ENCODE results near the gene L3MBTL1.

The L3MBTL1 gene

DNA sequence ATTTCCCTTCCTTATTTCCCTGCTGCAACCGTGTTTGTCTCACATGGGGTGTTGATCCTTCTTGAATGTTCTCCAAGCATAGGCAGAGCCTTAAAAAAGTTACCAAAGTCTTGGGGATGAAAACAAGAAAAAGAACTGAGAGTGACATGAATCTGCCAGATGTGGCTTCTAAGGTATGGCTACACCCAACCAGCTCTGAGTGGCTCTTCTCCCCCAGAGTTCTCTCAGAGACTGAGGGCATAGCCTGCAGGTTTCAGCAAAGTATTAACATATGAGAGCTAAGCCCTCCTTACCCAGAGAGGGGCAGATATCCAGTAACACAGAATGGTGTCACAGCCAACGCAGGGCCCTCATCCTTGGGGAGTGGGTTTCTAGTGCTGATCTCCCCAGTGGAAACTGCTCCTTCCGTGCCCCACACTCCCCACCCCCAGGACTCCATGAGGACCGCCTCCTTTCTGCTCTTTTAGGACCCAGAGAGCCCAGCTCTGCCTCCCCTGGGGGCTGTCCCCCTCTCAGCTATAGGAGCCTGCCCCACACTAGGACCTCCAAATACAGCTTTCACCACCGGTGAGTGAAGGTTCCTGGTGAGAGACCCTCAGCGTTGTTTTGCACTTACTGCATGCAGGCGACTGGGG is 28.0 kb downstream of the L3MBTL1 start:
- DNase-seq (ENCODE audit: low read depth), result no peak

- DNase-seq (ENCODE audit: low read depth), result no peak
These were observed 28.7 kb downstream of the L3MBTL1 start for GRCh38 chr20:43536041-43536816.

- no peak for DNase-seq (ENCODE audit: low read depth)
These were observed 29.4 kb downstream of the L3MBTL1 start for GRCh38 chr20:43536817-43537440.

DNA sequence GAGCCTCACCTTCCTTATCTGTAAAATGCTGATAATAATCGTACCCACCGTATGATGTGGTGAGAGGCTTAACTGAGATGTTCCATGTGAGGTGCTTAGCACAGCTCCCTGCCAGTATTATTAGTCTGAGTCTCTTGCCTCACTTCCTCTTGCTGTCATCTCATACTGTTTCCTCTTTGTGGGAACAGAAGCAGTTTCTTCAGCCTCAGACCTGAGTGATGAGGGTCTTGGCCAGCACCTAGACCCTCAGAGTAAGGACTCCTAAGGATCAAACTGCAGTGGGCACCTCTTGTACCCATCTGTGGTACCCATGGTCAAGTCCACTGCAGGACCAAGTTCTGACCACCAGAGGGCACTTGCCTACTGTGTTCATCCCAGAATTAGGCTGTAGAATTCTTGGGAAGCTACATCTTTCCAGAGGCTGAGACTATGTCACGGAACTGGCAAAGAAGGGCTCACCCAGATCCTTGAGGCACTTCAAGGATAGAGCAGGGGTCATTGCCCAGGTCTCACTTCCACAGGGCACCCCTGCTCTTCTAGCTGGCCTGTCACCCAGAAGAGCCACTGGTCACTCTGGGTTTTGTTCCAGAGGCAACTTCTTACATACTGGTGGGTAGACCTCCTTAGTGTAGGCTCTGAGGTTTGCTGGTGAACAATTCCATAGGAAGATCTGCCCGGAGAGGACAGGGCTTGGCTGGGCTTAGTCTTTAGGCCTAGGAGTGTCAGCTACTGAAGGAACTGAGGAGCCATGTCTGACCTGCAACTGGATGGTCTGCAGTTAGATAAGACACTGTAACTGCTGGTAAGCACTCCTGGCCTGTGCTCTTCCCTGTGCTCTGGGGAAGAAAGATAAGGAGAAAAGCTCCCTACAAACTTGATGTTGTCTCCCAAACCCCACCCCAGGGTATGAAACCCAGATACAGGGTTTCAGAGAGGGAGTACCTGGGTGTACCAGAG is 30.7 kb downstream of the L3MBTL1 start:
- peak; percentile 19 for DNase-seq (ENCODE audit: low read depth)

GRCh38 chr20:43538878-43539700 is 31.6 kb downstream of the L3MBTL1 start:
- no peak for DNase-seq (ENCODE audit: low read depth)

GRCh38 chr20:43539975-43540672 is 32.6 kb downstream of the L3MBTL1 start:
- DNase-seq (ENCODE audit: low read depth), result no peak

DNA sequence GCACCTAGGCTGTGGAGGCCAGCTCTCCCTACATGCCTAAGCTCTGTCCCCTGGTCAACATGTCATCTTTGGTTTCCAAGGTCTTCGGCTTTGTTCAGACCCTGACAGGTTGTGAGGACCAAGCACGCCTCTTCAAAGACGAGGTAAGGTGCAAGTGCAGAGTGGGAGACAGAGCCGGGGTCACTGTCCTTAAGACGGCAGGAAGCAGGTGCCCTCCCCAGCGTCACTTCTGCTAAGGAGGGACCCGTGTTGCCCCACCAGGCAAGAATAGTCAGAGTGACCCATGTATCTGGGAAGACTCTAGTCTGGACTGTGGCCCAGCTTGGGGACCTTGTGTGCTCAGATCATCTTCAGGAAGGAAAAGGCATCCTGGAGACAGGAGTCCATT is 33.2 kb downstream of the L3MBTL1 start:
- DNase-seq (ENCODE audit: low read depth), result no peak

- DNase-seq (ENCODE audit: low read depth), result no peak
These were observed 33.7 kb downstream of the L3MBTL1 start for GRCh38 chr20:43541214-43541613.

- no peak for DNase-seq (ENCODE audit: low read depth)
These were observed 34.7 kb downstream of the L3MBTL1 start for GRCh38 chr20:43542161-43542560.

DNA sequence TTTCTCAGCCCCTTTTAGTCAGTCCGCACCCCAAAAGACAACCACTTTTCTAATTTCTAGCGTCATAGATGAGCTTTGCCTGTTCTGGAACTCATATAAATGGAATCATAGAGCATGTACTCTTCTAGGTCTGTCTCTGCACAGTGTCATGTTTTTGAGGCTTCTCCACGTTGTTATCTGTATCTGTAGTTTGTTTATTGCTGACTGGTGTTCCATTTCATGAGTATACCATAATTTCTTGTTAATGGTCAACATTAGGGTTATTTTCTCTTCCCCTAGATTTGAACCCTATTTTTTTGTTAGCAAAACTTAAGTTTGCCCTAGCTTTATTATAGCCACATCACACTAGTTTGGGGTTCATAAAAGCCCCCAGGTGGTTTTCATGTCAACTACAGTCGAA is 35.2 kb downstream of the L3MBTL1 start:
- DNase-seq (ENCODE audit: low read depth), result no peak

DNA sequence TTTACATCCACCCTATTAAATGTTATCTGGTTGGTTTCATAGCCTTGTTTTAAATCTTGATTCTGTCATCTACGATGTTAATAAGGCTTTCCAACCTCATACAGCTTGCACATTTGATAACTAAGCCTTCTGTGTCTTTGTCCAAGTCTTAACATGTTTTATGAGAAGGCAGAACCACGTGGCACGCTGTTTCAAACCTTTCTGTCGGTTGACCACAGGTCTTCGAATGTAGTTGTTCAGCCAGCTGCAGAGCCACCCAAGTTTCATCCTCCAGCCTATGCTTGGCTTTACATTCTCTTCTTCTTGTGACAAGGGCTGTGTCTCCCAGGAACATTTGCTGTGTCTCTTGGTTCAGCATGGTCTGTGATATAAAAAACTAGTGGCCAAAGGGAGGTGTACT is 35.6 kb downstream of the L3MBTL1 start:
- DNase-seq (ENCODE audit: low read depth), result no peak

DNA sequence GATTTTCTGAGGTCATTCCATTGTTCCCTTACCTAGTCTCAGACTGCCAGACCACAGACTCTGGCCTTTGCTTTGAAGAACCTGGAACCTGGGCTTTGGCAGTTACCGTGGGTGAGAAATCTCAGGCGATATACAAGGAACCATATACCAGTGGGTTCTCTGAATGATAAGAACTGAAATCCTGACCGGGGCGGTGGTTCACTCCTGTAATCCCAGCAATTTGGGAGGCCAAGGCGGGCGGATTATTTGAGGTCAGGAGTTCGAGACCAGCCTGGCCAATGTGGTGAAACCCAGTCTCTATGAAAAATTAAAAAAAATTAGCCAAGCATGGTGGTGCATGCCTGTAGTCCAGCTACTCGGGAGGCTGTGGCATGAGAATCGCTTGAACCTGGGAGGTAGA is 37.0 kb downstream of the L3MBTL1 start:
- DNase-seq (ENCODE audit: low read depth), result no peak

DNA sequence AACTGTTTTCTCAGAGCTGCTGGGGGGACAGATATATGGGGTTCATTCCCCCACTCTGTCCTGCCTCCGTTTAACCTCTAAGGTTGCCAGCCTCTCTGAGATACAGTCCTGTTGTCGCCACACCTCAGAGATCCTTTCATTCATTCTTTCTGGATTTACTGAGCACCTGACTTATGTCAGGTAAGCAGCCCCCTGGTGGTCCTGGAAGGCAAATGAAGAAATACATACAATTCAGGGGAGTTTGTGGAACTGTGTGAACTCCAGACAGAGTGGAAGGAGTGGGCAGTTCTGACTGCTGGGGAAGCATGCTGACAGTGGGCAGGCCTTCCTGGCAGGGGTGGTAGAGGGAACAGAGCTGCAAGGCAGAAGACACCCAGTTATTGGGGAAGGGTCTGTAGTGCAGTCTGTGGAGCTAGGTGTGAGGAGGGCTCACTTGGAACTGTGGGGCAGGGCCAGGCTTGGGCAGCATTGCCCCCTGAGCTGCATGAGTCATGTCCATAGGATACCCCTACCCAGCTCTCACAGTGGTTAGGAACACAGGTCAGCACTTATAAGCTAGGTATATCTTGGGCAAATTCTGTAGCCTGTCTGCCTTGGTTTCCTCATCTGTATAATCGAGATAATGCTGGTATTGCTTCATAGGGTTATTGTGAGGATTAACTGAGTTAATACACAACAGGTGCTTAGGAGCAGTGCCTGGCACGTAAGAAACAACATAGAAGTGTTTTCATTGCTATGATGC is 38.5 kb downstream of the L3MBTL1 start:
- DNase-seq (ENCODE audit: low read depth), result no peak

DNA sequence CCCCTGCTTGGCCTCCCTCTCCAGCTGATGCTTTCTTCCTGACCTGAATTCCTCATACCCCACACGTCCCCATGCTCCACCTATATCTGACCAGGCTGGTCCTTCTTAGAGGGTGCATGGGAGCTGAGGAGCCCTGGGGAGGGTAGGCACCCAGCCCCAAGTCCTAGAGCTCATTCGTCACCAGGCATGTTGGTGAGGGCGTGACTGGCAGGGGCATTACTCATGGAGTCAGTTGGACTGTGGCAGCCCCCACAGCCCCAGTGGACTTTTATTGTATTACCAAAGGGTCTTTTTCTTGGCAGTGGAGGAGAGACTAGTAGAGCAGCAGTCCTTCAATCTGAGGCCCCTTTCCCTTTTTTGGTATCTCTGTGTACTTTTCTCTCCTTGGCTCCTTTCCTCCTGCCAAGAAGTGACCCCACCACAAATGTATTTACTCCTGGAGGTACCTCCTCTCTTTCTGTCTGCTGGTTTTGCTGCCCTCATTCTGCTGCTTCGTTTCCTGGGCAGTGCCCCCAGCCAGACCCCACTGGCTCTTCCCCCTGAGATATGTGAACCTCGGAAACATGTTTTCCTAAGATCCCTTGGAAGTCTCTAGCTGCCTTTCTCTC is 40.9 kb downstream of the L3MBTL1 start:
- DNase-seq (ENCODE audit: low read depth), result no peak

- DNase-seq (ENCODE audit: low read depth), result no peak
These were observed 42.0 kb downstream of the L3MBTL1 start for GRCh38 chr20:43549416-43550065.

DNA sequence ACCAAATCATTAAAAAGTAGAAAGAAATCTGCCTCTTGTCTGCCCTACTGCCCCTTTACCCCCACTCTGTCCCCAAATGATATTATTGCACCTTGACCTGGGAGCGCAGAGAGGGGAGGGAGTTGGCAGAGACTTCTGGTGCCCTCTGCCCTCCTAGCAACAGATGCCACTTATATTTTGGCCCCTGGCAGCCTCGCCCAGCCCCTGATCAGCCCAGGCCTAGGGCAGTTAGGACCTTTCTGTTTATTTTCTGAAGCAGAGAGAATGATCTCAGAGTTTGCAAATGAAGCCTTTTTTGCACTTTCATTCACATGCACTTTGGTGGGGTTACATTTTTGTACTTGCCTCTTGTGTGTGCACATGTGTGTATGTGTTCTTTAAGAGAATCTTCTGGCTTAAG is 43.0 kb downstream of the L3MBTL1 start:
- DNase-seq (ENCODE audit: low read depth), result no peak

GRCh38 chr20:43554369-43554768 is 46.9 kb downstream of the L3MBTL1 start:
- DNase-seq (ENCODE audit: low read depth), result no peak

GRCh38 chr20:43558412-43559146 is 51.1 kb downstream of the L3MBTL1 start, which contains the start of gene SGK2:
SGK2 (plus strand) TSS chr20:43559027; CDS start chr20:43566496, 7,469 bp downstream.
- no peak for DNase-seq (ENCODE audit: low read depth)

Data from T follicular helper cell (primary cell).